H1 (cell line): ENCODE results near the gene TMEM120A.

Experiments
- BRCA1 ChIP-seq: IDR thresholded peaks from 2 replicates; pipeline ENCODE4 v1.6.1; 2012; ENCODE audit warnings: low read depth, low read length, improper control_type of control experiment
- CHD2 ChIP-seq: IDR thresholded peaks from 2 replicates; pipeline ENCODE4 v1.6.1; 2012; ENCODE audit warnings: low read length, improper control_type of control experiment
- EZH2 ChIP-seq: fragments of 200-600 bp; sonication (generic); IDR thresholded peaks from 2 replicates; pipeline ENCODE4 v1.7.1; 2012; ENCODE audit warnings: low read depth, mild to moderate bottlenecking, moderate library complexity, low read length, inconsistent platforms; ENCODE audit not compliant: severe bottlenecking
- GTF2F1 ChIP-seq: IDR thresholded peaks from 2 replicates; pipeline ENCODE4 v1.6.1; 2012; ENCODE audit warnings: low read depth, low read length, improper control_type of control experiment, borderline replicate concordance
- POLR2AphosphoS5 ChIP-seq: IDR thresholded peaks from 2 replicates; pipeline ENCODE4 v1.6.1; 2011; ENCODE audit warnings: low read depth, low read length
- SP1 ChIP-seq: IDR thresholded peaks from 2 replicates; pipeline ENCODE4 v1.6.1; 2011; ENCODE audit warnings: low read depth, low read length
- TF ChIP-seq, protein P1 (sequence below), 3 experiments: IDR thresholded peaks; 1 replicate in 2 of 3; 2 replicates in 1 of 3; pipeline versions ENCODE4 v1.5.1 to v1.6.1; 2011; ENCODE audit warnings: low read length in 3 of 3, mild to moderate bottlenecking in 3 of 3, inconsistent platforms in 2 of 3, low read depth in 1 of 3, moderate library complexity in 1 of 3; ENCODE audit not compliant: insufficient read depth in 1 of 3; ENCODE audit errors: control extremely low read depth in 1 of 3
- TF ChIP-seq, protein P2 (sequence below): IDR thresholded peaks from 2 replicates; pipeline ENCODE4 v1.6.1; 2012; ENCODE audit warnings: inconsistent platforms

DNA sequence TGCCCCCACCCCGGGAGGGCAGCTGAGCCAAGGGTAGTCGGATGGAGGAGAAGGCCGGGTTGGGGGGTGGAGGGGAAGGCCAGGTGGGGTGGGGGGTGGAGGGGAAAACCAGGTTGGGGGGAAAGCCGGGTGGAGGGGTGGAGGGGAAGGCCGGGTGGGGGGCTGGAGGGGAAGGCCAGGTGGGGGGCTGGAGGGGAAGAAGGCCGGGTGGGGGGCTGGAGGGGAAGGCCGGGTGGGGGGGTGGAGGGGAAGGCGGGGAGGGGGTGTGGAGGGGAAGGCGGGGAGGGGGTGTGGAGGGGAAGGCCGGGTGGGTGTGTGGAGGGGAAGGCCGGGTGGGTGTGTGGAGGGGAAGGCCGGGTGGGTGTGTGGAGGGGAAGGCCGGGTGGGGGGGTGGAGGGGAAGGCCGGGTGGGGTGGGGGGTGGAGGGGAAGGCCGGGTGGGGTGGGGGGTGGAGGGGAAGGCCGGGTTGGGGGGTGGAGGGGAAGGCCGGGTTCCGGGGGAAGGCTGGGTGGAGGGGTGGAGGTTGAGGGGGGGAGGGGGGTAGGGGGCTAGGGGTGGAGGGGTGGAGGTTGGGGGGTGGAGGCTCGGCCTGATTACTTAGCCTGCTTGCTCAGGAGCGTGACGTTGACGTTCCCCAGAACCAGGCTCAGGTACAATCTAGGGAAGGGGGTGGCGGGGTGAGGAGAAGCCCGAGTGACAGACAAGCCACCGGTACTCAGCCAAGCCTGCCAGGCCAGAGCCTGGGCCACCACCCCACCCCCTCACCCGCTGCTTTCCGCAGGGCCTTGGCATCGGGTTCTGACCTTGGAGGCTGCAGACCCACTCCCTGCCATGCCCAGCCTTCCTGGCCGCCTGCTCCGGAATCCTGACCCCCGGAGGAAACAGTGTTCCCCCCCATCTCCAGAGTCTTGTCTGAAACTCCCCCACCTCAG, 5.6 kb downstream of the TMEM120A start:
- TF ChIP-seq, protein P1, sequence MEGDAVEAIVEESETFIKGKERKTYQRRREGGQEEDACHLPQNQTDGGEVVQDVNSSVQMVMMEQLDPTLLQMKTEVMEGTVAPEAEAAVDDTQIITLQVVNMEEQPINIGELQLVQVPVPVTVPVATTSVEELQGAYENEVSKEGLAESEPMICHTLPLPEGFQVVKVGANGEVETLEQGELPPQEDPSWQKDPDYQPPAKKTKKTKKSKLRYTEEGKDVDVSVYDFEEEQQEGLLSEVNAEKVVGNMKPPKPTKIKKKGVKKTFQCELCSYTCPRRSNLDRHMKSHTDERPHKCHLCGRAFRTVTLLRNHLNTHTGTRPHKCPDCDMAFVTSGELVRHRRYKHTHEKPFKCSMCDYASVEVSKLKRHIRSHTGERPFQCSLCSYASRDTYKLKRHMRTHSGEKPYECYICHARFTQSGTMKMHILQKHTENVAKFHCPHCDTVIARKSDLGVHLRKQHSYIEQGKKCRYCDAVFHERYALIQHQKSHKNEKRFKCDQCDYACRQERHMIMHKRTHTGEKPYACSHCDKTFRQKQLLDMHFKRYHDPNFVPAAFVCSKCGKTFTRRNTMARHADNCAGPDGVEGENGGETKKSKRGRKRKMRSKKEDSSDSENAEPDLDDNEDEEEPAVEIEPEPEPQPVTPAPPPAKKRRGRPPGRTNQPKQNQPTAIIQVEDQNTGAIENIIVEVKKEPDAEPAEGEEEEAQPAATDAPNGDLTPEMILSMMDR (IDR thresholded peaks at IDR 0.05; ENCODE audit: control extremely low read depth in 1 of 3, insufficient read depth in 1 of 3, low read depth in 1 of 3, low read length in 3 of 3): no peak
- TF ChIP-seq EZH2 (no peak), SP1 (no peak), BRCA1 (no peak), GTF2F1 (no peak), CHD2 (no peak), POLR2AphosphoS5 (no peak)
- TF ChIP-seq, protein P2, sequence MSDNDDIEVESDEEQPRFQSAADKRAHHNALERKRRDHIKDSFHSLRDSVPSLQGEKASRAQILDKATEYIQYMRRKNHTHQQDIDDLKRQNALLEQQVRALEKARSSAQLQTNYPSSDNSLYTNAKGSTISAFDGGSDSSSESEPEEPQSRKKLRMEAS: no peak
